HCT116 (cell line): Measurements from ENCODE around the gene DNAJC5.

ENCODE experiments used
- CTCF ChIP-seq, 3 experiments: fragments of 200-600 bp in 1 of 3; sonication (generic) in 1 of 3; IDR thresholded peaks in 2 of 3; conservative IDR thresholded peaks in 1 of 3; 2 replicates each; pipeline ENCODE4 v1.5.1; 2012 to 2017; ENCODE audit warnings: low read depth in 2 of 3, low read length in 2 of 3, antibody characterized with exemption in 1 of 3, borderline replicate concordance in 1 of 3, control low read depth in 1 of 3, mild to moderate bottlenecking in 1 of 3, mixed read lengths in 1 of 3, mixed run types in 1 of 3, moderate library complexity in 1 of 3; ENCODE audit not compliant: insufficient read depth in 1 of 3
- ELF1 ChIP-seq: IDR thresholded peaks from 2 replicates; pipeline ENCODE4 v1.6.1; 2012; ENCODE audit warnings: low read depth, borderline replicate concordance
- EZH2 ChIP-seq: fragments of 200-600 bp; sonication (generic); IDR thresholded peaks from 2 replicates; pipeline ENCODE4 v1.6.1; 2017; ENCODE audit warnings: antibody characterized with exemption, mixed run types
- EZH2phosphoT487 ChIP-seq: fragments of 200-600 bp; IDR thresholded peaks from 2 replicates; pipeline ENCODE4 v1.6.1; 2018; ENCODE audit warnings: antibody characterized with exemption, borderline replicate concordance
- ZNF274 ChIP-seq: fragments of 200-500 bp; sonication (Bioruptor generic); IDR thresholded peaks from 2 replicates; pipeline ENCODE4 v1.6.1; 2014; ENCODE audit warnings: mild to moderate bottlenecking, low read depth, low read length, inconsistent platforms

GRCh38 chr20:63976980-63977738 lies 82.2 kb downstream of the DNAJC5 start:
- TF ChIP-seq EZH2phosphoT487 = no peak
- TF ChIP-seq ELF1 = no peak
- no peak for TF ChIP-seq EZH2
- TF ChIP-seq ZNF274 = no peak
- no peak for TF ChIP-seq CTCF (IDR thresholded peaks at IDR 0.05 in 2 of 3, conservative IDR thresholded peaks at IDR 0.05 in 1 of 3; ENCODE audit: borderline replicate concordance in 1 of 3, insufficient read depth in 1 of 3, low read depth in 2 of 3, low read length in 2 of 3)
